IMR-90 (cell line): ENCODE results near the gene AKAP6. TPM values are rescaled to one million over a fixed set of nuclear protein-coding genes. Genes with fewer than 3 reads are reported as not detected.

ENCODE experiments used
- ATAC-seq: fragments of 200-7000 bp; cut with Tn5 transposase; 2 replicates; pipeline ENCODE4 v1.9.1; 2020; ENCODE audit warnings: low read depth, mild to moderate bottlenecking, moderate library complexity
- BruUV-seq: library from RNA; stranded (reverse); fragments of 400-500 nt; replicated peaks from 2 replicates; lab custom pipeline; 2021; lab: Mats Ljungman, UMichigan
- CTCF ChIA-PET: fragments of 300-600 bp; formaldehyde crosslinking; extraction: SDS; loops from one replicate; lab custom pipeline; 2021; ENCODE audit warnings: antibody characterized with exemption; lab: Yijun Ruan, JAX
- POLR2A ChIA-PET: fragments of 300-600 bp; sonication (Branson Sonifier 250); formaldehyde crosslinking; loops from one replicate; lab custom pipeline; 2022; ENCODE audit warnings: antibody characterized with exemption; ENCODE audit not compliant: unreplicated experiment; lab: Charles Lee
- DNase-seq: peaks from one replicate; pipeline ENCODE4 v3.0.0; 2013
- H2AFZ ChIP-seq: replicated peaks from 2 replicates; pipeline ENCODE3; 2013; ENCODE audit warnings: low read length, mild to moderate bottlenecking; ENCODE audit not compliant: poor library complexity
- H2AK5ac ChIP-seq: 2 replicates; pipeline ENCODE4 v1.6.1; 2013; ENCODE audit warnings: low read depth, low read length, inconsistent platforms
- H2AK9ac ChIP-seq: replicated peaks from 2 replicates; pipeline ENCODE3; 2013; ENCODE audit warnings: mild to moderate bottlenecking, low read depth, low read length, moderate library complexity; ENCODE audit not compliant: poor library complexity
- H2BK120ac ChIP-seq: 2 replicates; pipeline ENCODE4 v1.6.1; 2013; ENCODE audit warnings: low read depth, low read length, inconsistent platforms
- H2BK15ac ChIP-seq: 3 replicates; pipeline ENCODE4 v1.6.1; 2013; ENCODE audit warnings: low read depth, low read length, inconsistent platforms
- H2BK20ac ChIP-seq: 2 replicates; pipeline ENCODE4 v1.6.1; 2013; ENCODE audit warnings: low read depth, mild to moderate bottlenecking, inconsistent platforms, low read length, moderate library complexity
- H2BK5ac ChIP-seq: 2 replicates; pipeline ENCODE4 v1.6.1; 2013; ENCODE audit warnings: mild to moderate bottlenecking, low read depth, low read length, inconsistent platforms; ENCODE audit not compliant: poor library complexity, severe bottlenecking
- H3K14ac ChIP-seq: replicated peaks from 2 replicates; pipeline ENCODE4 v1.6.1; 2013; ENCODE audit warnings: low read depth, low read length, inconsistent platforms
- H3K18ac ChIP-seq: 2 replicates; pipeline ENCODE4 v1.6.1; 2013; ENCODE audit warnings: low read depth, low read length, control low read depth
- H3K23ac ChIP-seq: 2 replicates; pipeline ENCODE4 v1.6.1; 2013; ENCODE audit warnings: low read depth, low read length, inconsistent platforms
- H3K27ac ChIP-seq: 2 replicates; pipeline ENCODE4 v1.5.1; 2013; ENCODE audit warnings: mild to moderate bottlenecking, control low read depth, low read length; ENCODE audit not compliant: insufficient read depth
- H3K27me3 ChIP-seq: 2 replicates; pipeline ENCODE4 v1.6.1; 2013; ENCODE audit warnings: low read length; ENCODE audit not compliant: control insufficient read depth, insufficient read depth
- H3K36me3 ChIP-seq: 2 replicates; pipeline ENCODE4 v1.6.1; 2013; ENCODE audit warnings: low read length, mixed read lengths; ENCODE audit not compliant: control insufficient read depth, insufficient read depth
- H3K4ac ChIP-seq: 2 replicates; pipeline ENCODE4 v1.6.1; 2013; ENCODE audit warnings: low read depth, low read length, inconsistent platforms
- H3K4me1 ChIP-seq: 2 replicates; pipeline ENCODE4 v1.6.1; 2013; ENCODE audit warnings: low read length, mixed read lengths; ENCODE audit not compliant: control insufficient read depth, insufficient read depth
- H3K4me2 ChIP-seq: 2 replicates; pipeline ENCODE4 v1.6.1; 2013; ENCODE audit warnings: low read depth, mild to moderate bottlenecking, control low read depth, low read length, moderate library complexity
- H3K4me3 ChIP-seq: 2 replicates; pipeline ENCODE4 v1.5.1; 2013; ENCODE audit warnings: low read depth, mild to moderate bottlenecking, control low read depth, low read length, moderate library complexity; ENCODE audit not compliant: insufficient read depth
- H3K56ac ChIP-seq: 2 replicates; pipeline ENCODE4 v1.6.1; 2013; ENCODE audit warnings: low read length, inconsistent platforms; ENCODE audit not compliant: insufficient read depth; ENCODE audit errors: extremely low read depth
- H3K79me1 ChIP-seq, 2 experiments: 2 replicates each; pipeline ENCODE4 v1.6.1; 2013; ENCODE audit warnings: low read length in 2 of 2, inconsistent platforms in 1 of 2, low read depth in 1 of 2
- H3K9ac ChIP-seq: 2 replicates; pipeline ENCODE4 v1.6.1; 2013; ENCODE audit warnings: low read depth, low read length, control low read depth
- H3K9me1 ChIP-seq: 2 replicates; pipeline ENCODE4 v1.6.1; 2013; ENCODE audit warnings: low read length, inconsistent platforms; ENCODE audit not compliant: insufficient read depth
- H3K9me3 ChIP-seq: 2 replicates; pipeline ENCODE4 v1.6.1; 2013; ENCODE audit warnings: low read length; ENCODE audit not compliant: control insufficient read depth, insufficient read depth
- H4K20me1 ChIP-seq: 2 replicates; pipeline ENCODE4 v1.6.1; 2013; ENCODE audit warnings: low read length, inconsistent platforms; ENCODE audit not compliant: insufficient read depth
- H4K5ac ChIP-seq: 2 replicates; pipeline ENCODE4 v1.6.1; 2013; ENCODE audit warnings: mild to moderate bottlenecking, low read depth, low read length, control low read depth
- H4K8ac ChIP-seq, 2 experiments: 2 replicates each; pipeline ENCODE4 v1.6.1; 2013; ENCODE audit warnings: low read depth in 2 of 2, low read length in 2 of 2, control low read depth in 1 of 2, inconsistent platforms in 1 of 2
- H4K91ac ChIP-seq: 2 replicates; pipeline ENCODE4 v1.6.1; 2013; ENCODE audit warnings: low read depth, low read length, inconsistent platforms; ENCODE audit not compliant: insufficient read depth
- CTCF ChIP-seq: conservative IDR thresholded peaks from 2 replicates; pipeline ENCODE4 v1.5.1; 2012; ENCODE audit warnings: mild to moderate bottlenecking, low read depth, low read length, improper control_type of control experiment
- POLR2A ChIP-seq: IDR thresholded peaks from 2 replicates; pipeline ENCODE4 v1.6.1; 2012; ENCODE audit warnings: mild to moderate bottlenecking, low read depth, low read length
- RAD21 ChIP-seq: IDR thresholded peaks from 2 replicates; pipeline ENCODE4 v1.6.1; 2012; ENCODE audit warnings: low read length, improper control_type of control experiment
- SMC3 ChIP-seq: fragments of 150-350 bp; IDR thresholded peaks from 2 replicates; pipeline ENCODE4 v1.6.1; 2016; ENCODE audit warnings: low read depth, mild to moderate bottlenecking, antibody characterized with exemption, low read length, moderate library complexity
- WGBS, 2 experiments: methylation state at CpG; one replicate each; pipeline versions ENCODE4 v1.1.5 to v1.1.7; 2013; ENCODE audit warnings: missing lambda C conversion rate in 2 of 2; ENCODE audit not compliant: insufficient read length in 1 of 2; ENCODE audit errors: extremely low coverage in 2 of 2; 5-methylcytosine and 5-hydroxymethylcytosine counted together
- dilution Hi-C: fragments of 300-500 bp; cut with HindIII; formaldehyde crosslinking; loops from one replicate; pipeline ENCODE4 v1.14.3; 2018; ENCODE audit warnings: low sequenced_read_pairs; ENCODE audit not compliant: unreplicated experiment
- in situ Hi-C: fragments of 300-500 bp; cut with MboI; formaldehyde crosslinking; loops from 3 replicates; pipeline ENCODE4 v1.14.3; 2019; ENCODE audit warnings: low sequenced_read_pairs, inconsistent platforms, mixed read lengths
- intact Hi-C: fragments of 100-400 bp; cut with micrococcal nuclease; formaldehyde crosslinking; loops from 2 replicates; pipeline ENCODE4 v1.10.0; 2022
- polyA plus RNA-seq, 3 experiments: library from polyadenylated mRNA; depleted of rRNA; stranded (reverse); fragments of >200 nt; gene quantifications; 2 replicates each; pipeline ENCODE4 v1.2.3, GENCODE V29; 2012; ENCODE audit warnings: low replicate concordance in 1 of 3
- total RNA-seq: library from RNA; depleted of rRNA; stranded (reverse); fragments of >200 nt; gene quantifications from 2 replicates; pipeline ENCODE4 v1.2.3, GENCODE V29; 2012

The AKAP6 gene
- total and polyA plus RNA-seq, 2 of the 4 experiments (the other 2 are of a cell fraction), result 0.22 to 1.6 TPM

- Histone ChIP-seq H4K5ac (no peak overlapping the region), H3K14ac (no peak overlapping the region), H4K20me1 (no peaks in the 10 kb centered on the region), H3K36me3 (no peaks in the 10 kb centered on the region), H4K8ac (no peak overlapping the region), H2BK15ac (no peak overlapping the region), H3K27me3 (no peaks in the 10 kb centered on the region), H3K56ac (no peak overlapping the region), H3K4me1 (no peaks in the 10 kb centered on the region), H3K4ac (no peak overlapping the region), H3K27ac (no peak overlapping the region), H4K91ac (no peak overlapping the region), H3K9ac (no peak overlapping the region), H2BK120ac (no peak overlapping the region), H2AK5ac (no peak overlapping the region), H3K23ac (no peak overlapping the region), H3K9me1 (no peaks in the 10 kb centered on the region), H3K18ac (no peak overlapping the region), H2AFZ (no peak overlapping the region), H2BK5ac (no peak overlapping the region), H3K4me3 (no peak overlapping the region), H3K79me1 (no peaks in the 10 kb centered on the region; a peak in 1 of 4 replicates), H3K4me2 (no peak overlapping the region), H2BK20ac (no peak overlapping the region), H2AK9ac (no peak overlapping the region), H3K9me3 (no peaks in the 10 kb centered on the region)
- in situ Hi-C loops (no loop called here), intact Hi-C loops (no loop called here), dilution Hi-C loops (no loop called here)
- POLR2A ChIA-PET, result no interaction called here
- no peak for TF ChIP-seq RAD21
- TF ChIP-seq SMC3, result no peak
- no peak for TF ChIP-seq CTCF
- no peak for TF ChIP-seq POLR2A
- CTCF ChIA-PET, result no interaction called here
- no TSS peak for BruUV-seq
- DNase-seq (no peak), ATAC-seq (no peak)
- no CpG with 5 or more reads among the region's 3 CpGs for WGBS, 2 experiments
Observed at GRCh38 chr14:32447371-32447770, 118.3 kb downstream of the AKAP6 start.
